Measurements from ENCODE around the gene FER1L5.

Gene FER1L5

GRCh38 chr2:96642564-96643360 is at the start of gene FER1L5:
FER1L5 (plus strand) TSS chr2:96642764; CDS start chr2:96642837, 73 bp downstream.
- peak; percentile 48 for DNase-seq

DNA sequence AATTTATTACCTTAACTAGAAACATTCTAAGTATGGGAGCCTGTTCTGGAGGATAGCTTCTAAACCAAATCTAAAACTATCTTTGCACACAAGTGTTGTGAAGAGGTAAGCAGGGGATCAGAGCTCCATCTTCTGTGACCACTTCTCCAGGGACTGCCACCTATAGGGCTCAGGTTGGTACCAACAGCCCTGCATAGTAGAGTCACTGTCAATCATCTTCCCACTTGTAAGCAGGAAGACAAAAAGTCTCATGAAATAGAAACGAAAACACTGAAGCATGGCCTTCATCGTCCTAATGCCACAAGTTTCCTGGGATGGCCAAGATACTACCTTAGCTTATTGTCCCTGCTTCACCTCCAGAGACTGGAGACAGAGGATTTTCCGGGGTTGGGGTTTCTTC is 48.3 kb upstream of the FER1L5 start:
- DNase-seq, result no peak

DNA sequence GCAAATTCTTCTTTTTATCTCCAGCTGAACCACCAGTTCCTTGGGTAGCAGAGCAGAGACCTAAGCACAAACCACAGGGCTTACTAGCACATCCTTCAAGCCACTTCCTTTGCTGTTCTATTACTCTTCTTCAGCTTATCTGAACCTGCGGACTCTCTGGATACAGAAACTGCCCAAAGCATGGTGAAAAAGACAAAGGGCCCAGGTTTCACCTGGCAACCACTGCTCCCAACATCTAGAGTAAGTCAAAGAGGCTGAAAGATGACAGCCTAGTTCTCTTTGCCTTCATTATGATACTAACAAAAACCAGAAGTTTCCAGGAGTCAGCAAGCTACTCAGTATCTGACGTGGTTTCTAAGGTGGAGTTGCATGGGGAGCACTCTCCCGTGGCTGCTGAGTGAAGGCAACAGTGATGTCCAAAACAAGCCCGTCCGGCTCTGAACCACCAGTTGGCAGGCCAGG is 47.8 kb upstream of the FER1L5 start:
- DNase-seq, result no peak

GRCh38 chr2:96596596-96596995 is 46.0 kb upstream of the FER1L5 start:
- no peak for DNase-seq

- no peak for DNase-seq
These were observed 42.6 kb upstream of the FER1L5 start for GRCh38 chr2:96599941-96600340.

DNA sequence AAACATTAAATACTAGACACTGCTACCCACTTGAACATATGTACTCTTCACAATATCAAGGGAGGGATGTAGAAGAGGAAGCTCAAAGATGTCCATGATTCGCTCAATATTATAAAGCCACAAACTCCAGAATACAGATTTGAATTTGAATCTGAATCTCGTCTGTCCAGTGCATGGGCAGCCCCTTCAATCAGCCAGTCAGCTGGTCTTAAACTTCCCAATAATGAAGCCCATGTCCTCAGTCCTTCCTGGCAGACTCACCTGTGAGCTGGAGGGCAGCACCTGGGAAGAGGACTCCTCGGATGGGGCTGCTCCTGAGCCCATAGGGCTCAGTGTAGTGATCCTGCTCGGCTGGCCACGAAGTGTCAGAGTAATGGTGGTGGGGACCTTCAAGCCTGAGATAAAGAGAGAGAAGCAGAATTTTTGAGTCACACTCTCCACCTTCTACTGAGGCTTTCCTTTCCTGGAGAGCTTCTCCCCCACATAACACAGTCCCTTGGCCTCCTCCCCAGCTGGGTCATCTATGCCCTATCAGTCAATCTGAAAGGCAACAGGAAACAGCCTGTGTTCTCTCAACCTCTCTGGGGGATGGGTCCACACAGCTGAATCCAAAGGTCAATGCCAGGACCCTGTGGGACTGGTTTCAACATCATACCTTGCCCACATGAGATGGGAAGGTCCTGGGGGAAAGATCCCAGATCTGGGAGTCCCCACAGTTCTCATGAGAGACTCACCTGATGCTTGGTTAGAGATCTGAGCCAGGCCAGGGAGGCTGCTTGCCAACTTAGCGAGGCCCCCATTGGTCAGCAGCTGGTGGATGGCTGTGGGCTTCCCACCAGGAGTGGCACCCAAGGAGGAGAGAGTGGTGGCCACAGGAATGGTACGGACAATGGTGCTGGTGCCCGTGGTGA is 40.9 kb upstream of the FER1L5 start:
- DNase-seq, result no peak

DNA sequence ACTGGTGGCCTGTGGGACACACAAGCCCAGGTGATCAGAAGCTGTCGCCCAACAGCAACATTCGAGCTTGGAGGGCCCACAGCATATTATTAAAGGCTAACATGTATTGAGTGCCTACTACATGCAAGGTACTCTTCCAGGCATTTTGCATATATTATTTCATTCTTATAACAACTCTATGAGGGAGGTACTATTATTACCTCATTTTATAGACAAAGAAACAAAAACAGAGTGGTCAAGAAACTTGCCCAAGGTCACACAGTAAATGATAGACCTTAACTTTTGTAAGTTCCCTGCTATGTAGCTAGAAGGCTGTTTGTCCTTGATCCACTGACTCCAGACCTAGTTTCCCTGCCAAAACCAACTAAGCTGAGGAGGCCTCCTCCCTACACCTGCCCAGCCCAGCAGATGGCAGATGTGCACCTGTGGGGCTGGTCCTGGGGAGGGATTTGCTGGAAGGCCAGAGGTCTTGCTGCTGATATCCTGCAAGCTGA is 40.2 kb upstream of the FER1L5 start:
- no peak for DNase-seq

DNA sequence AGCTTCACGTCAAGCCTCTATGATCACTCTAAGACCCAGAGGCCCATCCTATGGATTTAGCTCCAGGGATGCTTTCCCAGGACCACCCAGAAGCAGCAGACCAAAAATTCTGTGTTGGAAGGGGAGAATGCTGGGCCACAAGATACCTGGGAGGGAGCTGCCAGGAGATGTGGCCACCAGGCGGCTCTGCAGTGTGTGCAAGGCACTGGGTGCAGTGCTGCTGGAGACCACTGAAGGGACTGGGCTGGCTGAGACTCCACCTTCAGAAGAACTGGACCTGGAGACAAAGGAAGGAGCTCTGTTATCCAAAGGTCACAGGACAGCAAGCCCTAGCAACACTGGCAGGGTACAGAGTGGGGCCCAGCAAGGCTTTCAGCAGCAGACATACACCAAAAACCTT is 38.5 kb upstream of the FER1L5 start:
- DNase-seq, result no peak

GRCh38 chr2:96608469-96609455 is 33.8 kb upstream of the FER1L5 start:
- DNase-seq, result no peak

DNA sequence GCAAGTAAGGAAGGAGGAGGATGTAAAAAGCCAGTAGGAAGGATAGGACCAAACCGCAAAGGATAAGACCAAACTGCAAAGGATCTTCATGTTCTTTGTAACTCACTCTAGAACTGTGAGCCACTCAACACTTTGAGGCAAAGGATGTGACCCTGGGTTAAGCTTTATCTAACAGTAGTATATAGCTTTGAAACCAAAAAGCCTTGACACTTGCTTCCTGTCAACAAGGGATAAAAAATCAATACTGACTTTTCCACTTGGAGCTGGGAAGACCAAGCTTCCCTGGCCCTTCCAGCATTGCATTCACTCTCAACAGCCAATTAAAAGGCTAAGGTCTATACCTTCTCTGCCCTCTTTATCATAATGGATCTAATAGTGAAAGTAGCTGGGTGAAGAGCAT is 26.4 kb upstream of the FER1L5 start:
- DNase-seq, result no peak

DNA sequence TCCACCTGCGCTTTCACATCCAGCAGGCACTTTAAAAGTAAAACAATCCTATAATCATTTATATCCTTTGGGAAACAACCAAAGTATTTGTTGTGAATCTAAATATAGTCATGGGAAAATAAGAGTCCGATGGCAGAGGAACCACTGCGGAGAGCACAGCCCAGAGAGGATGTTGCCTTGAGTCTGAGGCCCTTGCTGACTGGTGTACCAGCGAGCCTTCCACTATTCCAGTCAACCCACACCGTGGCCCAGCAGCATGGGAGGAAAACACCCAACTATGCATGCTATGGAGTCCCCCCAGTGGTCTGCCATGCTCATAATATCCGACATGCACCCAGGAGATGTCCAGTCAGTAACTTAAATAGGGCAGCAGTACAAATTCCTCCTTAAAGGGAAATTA is 26.0 kb upstream of the FER1L5 start:
- DNase-seq, result no peak

GRCh38 chr2:96617012-96617411 is 25.6 kb upstream of the FER1L5 start:
- no peak for DNase-seq

DNA sequence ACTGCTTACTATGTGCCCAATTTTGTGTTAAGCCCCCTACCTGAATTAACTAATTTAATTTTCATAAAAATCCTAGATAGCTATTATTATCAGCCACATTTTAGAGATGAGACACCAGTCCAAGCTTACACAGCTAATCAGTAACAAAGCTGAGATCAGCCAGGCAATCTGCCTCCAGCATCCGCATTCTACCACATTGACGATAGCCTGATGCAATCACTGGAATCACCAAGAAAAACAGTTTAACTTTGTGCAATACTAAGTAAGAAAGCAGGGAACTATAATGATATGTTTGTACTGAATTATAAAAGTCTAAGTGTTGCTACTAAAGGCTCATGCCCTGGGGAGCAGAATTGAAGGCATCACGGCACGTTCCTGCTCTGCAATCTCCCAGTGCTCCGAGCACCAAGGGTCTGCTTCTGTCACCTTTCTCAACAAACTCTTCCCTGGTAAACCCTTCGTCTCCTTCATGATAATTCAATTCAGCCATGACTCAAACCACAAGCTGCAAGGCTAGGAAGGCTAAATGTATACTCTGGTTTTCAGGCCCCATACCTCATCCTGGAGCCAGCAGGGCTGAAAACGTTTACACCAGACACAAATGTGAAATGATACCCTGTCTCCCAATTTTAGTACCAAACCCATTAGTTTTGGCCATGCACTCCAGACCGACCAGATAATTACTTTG is 23.8 kb upstream of the FER1L5 start:
- DNase-seq, result no peak

- DNase-seq, result no peak
These were observed 20.0 kb upstream of the FER1L5 start for GRCh38 chr2:96622544-96622943.

- no peak for DNase-seq
These were observed 19.4 kb upstream of the FER1L5 start for GRCh38 chr2:96623116-96623515.

GRCh38 chr2:96625571-96626552 is 16.7 kb upstream of the FER1L5 start:
- no peak for DNase-seq

DNA sequence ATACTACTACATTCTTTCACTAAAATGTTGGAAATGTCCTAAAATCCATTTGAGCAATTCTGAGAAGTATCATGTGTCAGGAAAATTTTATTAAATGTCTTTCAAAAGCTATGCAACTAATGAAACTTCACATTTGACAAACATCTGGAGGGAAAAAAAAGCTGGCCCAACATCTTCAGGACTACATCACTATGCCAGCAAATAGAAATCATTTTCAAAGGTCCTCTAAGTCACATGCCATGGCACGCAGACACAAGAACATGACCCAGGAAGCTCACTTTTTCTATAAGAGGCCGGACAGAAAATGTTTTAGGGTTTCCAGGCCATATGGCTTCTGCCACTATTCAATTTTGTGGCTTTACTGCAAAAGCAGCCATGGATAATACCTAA is 16.0 kb upstream of the FER1L5 start:
- no peak for DNase-seq

DNA sequence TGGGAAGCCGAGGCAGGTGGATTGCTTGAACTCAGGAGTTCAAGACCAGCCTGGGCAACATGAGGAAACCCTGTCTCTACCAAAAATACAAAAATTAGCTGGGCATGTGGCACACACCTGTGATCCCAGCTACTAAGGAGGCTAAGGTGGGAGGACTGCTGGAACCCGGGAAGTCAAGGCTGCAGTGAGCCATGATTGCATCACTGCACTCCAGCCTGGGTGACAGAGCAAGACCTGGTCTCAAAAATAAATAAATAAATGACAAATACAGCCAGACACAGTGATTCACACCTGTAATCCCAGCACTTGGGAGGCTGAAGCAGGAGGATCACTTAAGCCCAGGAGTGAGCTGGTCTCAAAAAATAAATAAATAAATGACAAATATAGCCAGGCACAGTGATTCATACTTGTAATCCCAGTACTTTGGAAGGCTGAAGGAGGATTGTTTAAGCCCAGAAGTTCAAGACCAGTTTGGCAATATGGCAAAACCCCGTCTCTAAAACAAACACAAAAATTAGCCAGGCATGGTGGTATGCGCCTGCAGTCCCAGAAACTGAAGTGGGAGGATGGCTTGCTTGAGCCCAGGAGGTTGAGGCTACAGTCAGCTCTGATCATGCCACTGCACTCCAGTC is 10.6 kb upstream of the FER1L5 start:
- DNase-seq, result no peak

DNA sequence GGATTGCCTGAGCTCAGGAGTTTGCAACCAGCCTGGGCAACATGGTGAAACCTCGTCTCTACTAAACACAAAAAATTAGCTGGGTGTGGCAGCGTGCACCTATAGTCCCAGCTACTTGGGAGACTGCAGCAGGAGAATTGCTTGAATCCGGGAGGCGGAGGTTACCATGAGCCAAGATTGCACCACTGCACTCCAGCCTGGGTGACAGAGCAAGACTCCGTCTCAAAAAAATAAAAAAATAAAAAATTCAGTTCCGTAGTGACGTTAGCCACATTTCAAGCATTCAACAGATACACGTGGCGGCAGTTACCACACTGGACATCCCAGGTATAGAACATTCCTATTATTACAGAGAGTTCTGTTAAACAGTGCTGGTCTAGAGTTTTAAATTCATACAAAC is 8.9 kb upstream of the FER1L5 start:
- no peak for DNase-seq

GRCh38 chr2:96636551-96637171 is 5.9 kb upstream of the FER1L5 start:
- no peak for DNase-seq
